HCT116 (cell line): Measurements from ENCODE around the gene BEND3. TPM values are rescaled to one million over a fixed set of nuclear protein-coding genes. Genes with fewer than 3 reads are reported as not detected.

Experiments
- ATAC-seq: fragments of 200-7000 bp; cut with Tn5 transposase; 2 replicates; pipeline ENCODE4 v1.9.1; 2020; ENCODE audit warnings: mild to moderate bottlenecking, moderate library complexity
- BruUV-seq: library from RNA; stranded (reverse); fragments of 400-500 nt; replicated peaks from 2 replicates; lab custom pipeline; 2021; lab: Mats Ljungman, UMichigan
- CTCF ChIA-PET: fragments of 300-600 bp; sonication (Branson Sonifier 250); formaldehyde crosslinking; loops from one replicate; lab custom pipeline; 2021; ENCODE audit warnings: antibody characterized with exemption; lab: Charles Lee
- POLR2A ChIA-PET: fragments of 300-600, 350-600 bp; sonication (Branson Sonifier 250); formaldehyde crosslinking; loops from one replicate; lab custom pipeline; 2021; ENCODE audit warnings: antibody characterized with exemption; lab: Charles Lee
- RAD21 ChIA-PET, 2 experiments: fragments of 300-600 bp; sonication (Branson Sonifier 250); formaldehyde crosslinking; loops; one replicate each; lab custom pipeline; 2023; ENCODE audit warnings: low total read pairs in 2 of 2; ENCODE audit not compliant: uncharacterized antibody in 2 of 2, unreplicated experiment in 2 of 2, low non-redundant PET in 1 of 2; lab: Charles Lee
- DNase-seq: peaks from one replicate; pipeline ENCODE4 v3.0.0-alpha.2; 2010; ENCODE audit warnings: low read depth, low spot score
- H2AFZ ChIP-seq: fragments of 200-600 bp; shearing (Covaris generic), sonication (generic); 2 replicates; pipeline ENCODE4 v1.6.1; 2017; ENCODE audit warnings: low read depth, mixed run types, mixed read lengths, antibody characterized with exemption, low read length; ENCODE audit not compliant: poor library complexity, severe bottlenecking
- H3K27ac ChIP-seq: 2 replicates; pipeline ENCODE4 v1.5.1; 2012; ENCODE audit warnings: low read depth, low read length
- H3K27me3 ChIP-seq: fragments of 200-600 bp; sonication (generic); 2 replicates; pipeline ENCODE4 v1.6.1; 2016; ENCODE audit warnings: mixed run types, low read length, mixed read lengths; ENCODE audit not compliant: insufficient read depth
- H3K36me3 ChIP-seq, 2 experiments: fragments of 200-500 bp in 1 of 2; fragments of 200-600 bp in 1 of 2; sonication (Bioruptor generic) in 1 of 2; sonication (generic) in 1 of 2; 2 replicates each; pipeline versions ENCODE4 v1.5.1 to v1.6.1; 2014 to 2016; ENCODE audit warnings: low read length in 2 of 2, inconsistent platforms in 1 of 2, mixed read lengths in 1 of 2, mixed run types in 1 of 2; ENCODE audit not compliant: insufficient read depth in 2 of 2, control insufficient read depth in 1 of 2
- H3K4me1 ChIP-seq, 2 experiments: fragments of 200-600 bp in 1 of 2; sonication (generic) in 1 of 2; 2 replicates each; pipeline versions ENCODE4 v1.5.1 to v1.6.1; 2012 to 2017; ENCODE audit warnings: low read length in 2 of 2, inconsistent platforms in 1 of 2, mild to moderate bottlenecking in 1 of 2, mixed read lengths in 1 of 2, mixed run types in 1 of 2, moderate library complexity in 1 of 2; ENCODE audit not compliant: insufficient read depth in 2 of 2, control insufficient read depth in 1 of 2
- H3K4me2 ChIP-seq: fragments of 200-600 bp; sonication (generic); 2 replicates; pipeline ENCODE4 v1.6.1; 2017; ENCODE audit warnings: mixed run types, low read length, mixed read lengths
- H3K4me3 ChIP-seq, 2 experiments: fragments of 200-600 bp in 1 of 2; sonication (generic) in 1 of 2; replicated peaks in 1 of 2; 2 replicates each; pipeline ENCODE4 v1.5.1; 2011 to 2016; ENCODE audit warnings: low read length in 2 of 2, control low read depth in 1 of 2, low read depth in 1 of 2, mild to moderate bottlenecking in 1 of 2, mixed read lengths in 1 of 2, mixed run types in 1 of 2
- H3K79me2 ChIP-seq: fragments of 200-600 bp; sonication (generic); 2 replicates; pipeline ENCODE4 v1.6.1; 2017; ENCODE audit warnings: mild to moderate bottlenecking, mixed run types, low read length, moderate library complexity, mixed read lengths; ENCODE audit not compliant: insufficient read depth
- H3K9ac ChIP-seq: fragments of 200-600 bp; sonication (generic); 2 replicates; pipeline ENCODE4 v1.6.1; 2016; ENCODE audit warnings: low read length, mixed read lengths
- H3K9me2 ChIP-seq: fragments of 200-600 bp; sonication (generic), shearing (Covaris generic); 2 replicates; pipeline ENCODE4 v1.6.1; 2017; ENCODE audit warnings: mixed run types, mild to moderate bottlenecking, moderate library complexity; ENCODE audit not compliant: insufficient read depth
- H3K9me3 ChIP-seq, 2 experiments: fragments of 200-500 bp in 1 of 2; fragments of 200-600 bp in 1 of 2; sonication (Bioruptor generic) in 1 of 2; sonication (generic) in 1 of 2; 2 replicates each; pipeline ENCODE4 v1.6.1; 2014 to 2017; ENCODE audit warnings: low read length in 2 of 2, mixed read lengths in 2 of 2, inconsistent platforms in 1 of 2, low read depth in 1 of 2, mild to moderate bottlenecking in 1 of 2, mixed run types in 1 of 2, moderate library complexity in 1 of 2; ENCODE audit not compliant: control insufficient read depth in 1 of 2, insufficient read depth in 1 of 2
- H4K20me1 ChIP-seq: fragments of 200-600 bp; sonication (generic), shearing (Covaris generic); 2 replicates; pipeline ENCODE4 v1.6.1; 2017; ENCODE audit warnings: mixed run types, mild to moderate bottlenecking, moderate library complexity; ENCODE audit not compliant: insufficient read depth
- CTCF ChIP-seq, 3 experiments: fragments of 200-600 bp in 1 of 3; sonication (generic) in 1 of 3; IDR thresholded peaks in 2 of 3; conservative IDR thresholded peaks in 1 of 3; 2 replicates each; pipeline ENCODE4 v1.5.1; 2012 to 2017; ENCODE audit warnings: low read depth in 2 of 3, low read length in 2 of 3, antibody characterized with exemption in 1 of 3, borderline replicate concordance in 1 of 3, control low read depth in 1 of 3, mild to moderate bottlenecking in 1 of 3, mixed read lengths in 1 of 3, mixed run types in 1 of 3, moderate library complexity in 1 of 3; ENCODE audit not compliant: insufficient read depth in 1 of 3
- FOSL1 ChIP-seq: IDR thresholded peaks from 2 replicates; pipeline ENCODE4 v1.6.1; 2012; ENCODE audit warnings: low read depth
- POLR2A ChIP-seq: IDR thresholded peaks from 2 replicates; pipeline ENCODE4 v1.7.0; 2011; ENCODE audit warnings: borderline replicate concordance; ENCODE audit not compliant: insufficient read depth, insufficient read length; ENCODE audit errors: extremely low read depth
- RAD21 ChIP-seq: IDR thresholded peaks from 2 replicates; pipeline ENCODE4 v1.6.1; 2012; ENCODE audit warnings: low read depth, mild to moderate bottlenecking
- REST ChIP-seq: IDR thresholded peaks from 2 replicates; pipeline ENCODE4 v1.6.1; 2012; ENCODE audit warnings: low read depth
- intact Hi-C: fragments of 100-400 bp; cut with micrococcal nuclease; formaldehyde crosslinking; loops from 2 replicates; pipeline ENCODE4 v1.10.0; 2022
- total RNA-seq: library from RNA; stranded (reverse); gene quantifications from one replicate; pipeline ENCODE4 v1.2.1, GENCODE V29; 2021; ENCODE audit not compliant: unreplicated experiment

BEND3 gene
- total RNA-seq, 1 experiment from 2014 or later, result 6.3 TPM

GRCh38 chr6:107068691-107069630 lies 46.4 kb downstream of the BEND3 start:
- H3K79me2 ChIP-seq, result no peaks in the 10 kb centered on the region
- H3K4me1 ChIP-seq, result no peaks in the 10 kb centered on the region
- no peaks in the 10 kb centered on the region for H3K36me3 ChIP-seq
- ChIA-PET RAD21 (no interaction called here), CTCF (no interaction called here), POLR2A (interaction anchor here (0.6 kb wide), 1 partner anchor 16 kb away, joined by 3 read pairs; no protein-coding TSS in a partner anchor)
- no peak for DNase-seq
- intact Hi-C loops, result no loop called here
- no peak for ATAC-seq
- H3K9me3 ChIP-seq, result no peaks in the 10 kb centered on the region
- no peak overlapping the region for H3K4me2 ChIP-seq
- H4K20me1 ChIP-seq, result no peaks in the 10 kb centered on the region
- TF ChIP-seq CTCF (IDR thresholded peaks at IDR 0.05 in 2 of 3, conservative IDR thresholded peaks at IDR 0.05 in 1 of 3; ENCODE audit: borderline replicate concordance in 1 of 3, insufficient read depth in 1 of 3, low read depth in 2 of 3, low read length in 2 of 3), result no peak
- no peak for TF ChIP-seq FOSL1
- no peak for TF ChIP-seq RAD21
- TF ChIP-seq REST, result no peak
- no peak for TF ChIP-seq POLR2A
- no peak overlapping the region for H3K27ac ChIP-seq
- H2AFZ ChIP-seq, result no peak overlapping the region
- no peaks in the 10 kb centered on the region for H3K27me3 ChIP-seq
- no TSS peak for BruUV-seq
- H3K9me2 ChIP-seq, result no peaks in the 10 kb centered on the region
- H3K4me3 ChIP-seq, result no peak overlapping the region
- H3K9ac ChIP-seq, result no peak overlapping the region
